GM12891 (cell line): ENCODE results near the gene CNDP2.

Experiments
- PAX5 ChIP-seq: IDR thresholded peaks from 2 replicates; pipeline ENCODE4 v1.6.1; 2011; ENCODE audit warnings: low read length, moderate library complexity, mild to moderate bottlenecking; ENCODE audit not compliant: insufficient read depth, severe bottlenecking
- POLR2A ChIP-seq: IDR thresholded peaks from 2 replicates; pipeline ENCODE4 v1.6.1; 2011; ENCODE audit warnings: low read depth, low read length, control low read depth
- POLR2AphosphoS5 ChIP-seq: IDR thresholded peaks from 2 replicates; pipeline ENCODE4 v1.6.1; 2011; ENCODE audit warnings: low read depth, low read length, control low read depth
- POU2F2 ChIP-seq: IDR thresholded peaks from 2 replicates; pipeline ENCODE4 v1.6.1; 2011; ENCODE audit warnings: low read depth, mild to moderate bottlenecking, control low read depth, low read length, moderate library complexity
- SPI1 ChIP-seq: IDR thresholded peaks from 2 replicates; pipeline ENCODE4 v1.6.1; 2011; ENCODE audit warnings: low read depth, low read length, control low read depth

GRCh38 chr18:74476140-74476539 lies 20.0 kb upstream of the CNDP2 start:
- TF ChIP-seq SPI1 (no peak), POLR2A (no peak), POLR2AphosphoS5 (no peak), PAX5 (no peak), POU2F2 (no peak)
